22Rv1 (cell line): ENCODE results near the gene VPS35L.

Source experiments
- H3K27ac ChIP-seq: fragments of 450-650 bp; 2 replicates; pipeline ENCODE4 v1.5.1; 2017
- CTCF ChIP-seq: fragments of 450-650 bp; IDR thresholded peaks from 2 replicates; pipeline ENCODE4 v1.5.1; 2017; ENCODE audit warnings: mild to moderate bottlenecking
- ZFX ChIP-seq: fragments of 450-650 bp; IDR thresholded peaks from 2 replicates; pipeline ENCODE4 v1.6.1; 2017; ENCODE audit warnings: antibody characterized with exemption, borderline replicate concordance

The VPS35L gene

GRCh38 chr16:19636436-19637267 lies 81.1 kb downstream of the VPS35L start:
- TF ChIP-seq ZFX (no peak), CTCF (no peak)
- no peak overlapping the region for H3K27ac ChIP-seq

GRCh38 chr16:19639986-19640421 lies 84.5 kb downstream of the VPS35L start:
- no peak for TF ChIP-seq CTCF
- no peak for TF ChIP-seq ZFX
- H3K27ac ChIP-seq = no peak overlapping the region

GRCh38 chr16:19642501-19642900 lies 87.0 kb downstream of the VPS35L start:
- TF ChIP-seq ZFX = no peak
- TF ChIP-seq CTCF = no peak
- H3K27ac ChIP-seq = no peak overlapping the region

- no peak for TF ChIP-seq ZFX
- no peak for TF ChIP-seq CTCF
- no peak overlapping the region for H3K27ac ChIP-seq
Observed at GRCh38 chr16:19644877-19645276, 89.4 kb downstream of the VPS35L start.

- TF ChIP-seq ZFX = no peak
- TF ChIP-seq CTCF = no peak
- H3K27ac ChIP-seq = no peak overlapping the region
Observed at GRCh38 chr16:19645557-19645981, 90.1 kb downstream of the VPS35L start.

- TF ChIP-seq CTCF (no peak), ZFX (no peak)
- H3K27ac ChIP-seq = no peak overlapping the region
Observed at GRCh38 chr16:19649980-19650379, 94.5 kb downstream of the VPS35L start.

- TF ChIP-seq ZFX (no peak), CTCF (no peak)
- no peak overlapping the region for H3K27ac ChIP-seq
Observed at GRCh38 chr16:19654147-19654546, 98.6 kb downstream of the VPS35L start.
